ENCODE results near the gene LRCH4.

DNA sequence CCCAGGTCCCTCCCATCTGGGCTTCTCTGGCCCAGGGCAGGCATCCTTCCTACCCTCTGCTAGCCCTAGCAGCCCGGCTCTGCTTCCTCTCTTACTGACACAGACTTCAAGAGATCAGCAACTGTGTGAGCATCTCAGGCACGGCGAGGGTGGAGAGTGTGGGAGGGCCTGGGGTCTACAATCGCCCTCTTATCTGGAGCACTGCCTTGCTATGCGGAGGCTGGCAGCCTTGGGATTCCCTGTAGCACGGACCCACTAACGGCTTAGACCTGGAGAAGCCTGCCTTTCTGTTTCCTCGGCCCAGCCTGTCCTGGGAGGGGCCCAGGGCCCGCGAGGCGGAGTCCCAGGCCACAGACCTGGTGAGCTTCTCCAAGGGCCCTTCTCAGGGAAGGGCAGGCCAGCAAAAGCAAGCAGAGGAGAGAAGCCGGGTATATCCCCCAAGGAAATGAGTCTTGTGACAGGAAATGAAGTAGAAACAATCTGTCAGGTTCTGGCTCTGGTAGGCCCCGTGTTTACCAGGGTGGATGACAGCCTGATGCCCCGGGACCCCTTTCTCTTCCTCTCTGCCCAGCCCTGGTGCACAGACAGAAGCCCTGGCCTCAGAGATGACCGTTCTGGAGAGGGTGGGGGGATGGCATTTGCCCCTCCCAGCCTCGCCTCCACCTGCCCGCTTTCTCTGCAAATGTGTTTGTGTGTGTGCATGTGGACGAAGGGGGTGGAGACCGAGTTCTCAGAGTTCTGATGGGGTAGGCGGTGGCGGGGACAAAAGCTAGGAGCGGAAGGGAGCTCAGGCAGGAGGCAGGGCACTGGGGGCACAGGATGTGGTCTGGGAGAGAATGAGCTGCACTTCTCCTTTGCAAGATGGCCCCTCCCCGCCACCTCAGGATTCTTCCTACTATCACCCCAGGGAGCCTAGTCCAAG lies 2.5 kb downstream of the LRCH4 start:
- TF ChIP-seq, protein P1, sequence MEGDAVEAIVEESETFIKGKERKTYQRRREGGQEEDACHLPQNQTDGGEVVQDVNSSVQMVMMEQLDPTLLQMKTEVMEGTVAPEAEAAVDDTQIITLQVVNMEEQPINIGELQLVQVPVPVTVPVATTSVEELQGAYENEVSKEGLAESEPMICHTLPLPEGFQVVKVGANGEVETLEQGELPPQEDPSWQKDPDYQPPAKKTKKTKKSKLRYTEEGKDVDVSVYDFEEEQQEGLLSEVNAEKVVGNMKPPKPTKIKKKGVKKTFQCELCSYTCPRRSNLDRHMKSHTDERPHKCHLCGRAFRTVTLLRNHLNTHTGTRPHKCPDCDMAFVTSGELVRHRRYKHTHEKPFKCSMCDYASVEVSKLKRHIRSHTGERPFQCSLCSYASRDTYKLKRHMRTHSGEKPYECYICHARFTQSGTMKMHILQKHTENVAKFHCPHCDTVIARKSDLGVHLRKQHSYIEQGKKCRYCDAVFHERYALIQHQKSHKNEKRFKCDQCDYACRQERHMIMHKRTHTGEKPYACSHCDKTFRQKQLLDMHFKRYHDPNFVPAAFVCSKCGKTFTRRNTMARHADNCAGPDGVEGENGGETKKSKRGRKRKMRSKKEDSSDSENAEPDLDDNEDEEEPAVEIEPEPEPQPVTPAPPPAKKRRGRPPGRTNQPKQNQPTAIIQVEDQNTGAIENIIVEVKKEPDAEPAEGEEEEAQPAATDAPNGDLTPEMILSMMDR (IDR thresholded peaks at IDR 0.05): no peak
- TF ChIP-seq, protein P2, sequence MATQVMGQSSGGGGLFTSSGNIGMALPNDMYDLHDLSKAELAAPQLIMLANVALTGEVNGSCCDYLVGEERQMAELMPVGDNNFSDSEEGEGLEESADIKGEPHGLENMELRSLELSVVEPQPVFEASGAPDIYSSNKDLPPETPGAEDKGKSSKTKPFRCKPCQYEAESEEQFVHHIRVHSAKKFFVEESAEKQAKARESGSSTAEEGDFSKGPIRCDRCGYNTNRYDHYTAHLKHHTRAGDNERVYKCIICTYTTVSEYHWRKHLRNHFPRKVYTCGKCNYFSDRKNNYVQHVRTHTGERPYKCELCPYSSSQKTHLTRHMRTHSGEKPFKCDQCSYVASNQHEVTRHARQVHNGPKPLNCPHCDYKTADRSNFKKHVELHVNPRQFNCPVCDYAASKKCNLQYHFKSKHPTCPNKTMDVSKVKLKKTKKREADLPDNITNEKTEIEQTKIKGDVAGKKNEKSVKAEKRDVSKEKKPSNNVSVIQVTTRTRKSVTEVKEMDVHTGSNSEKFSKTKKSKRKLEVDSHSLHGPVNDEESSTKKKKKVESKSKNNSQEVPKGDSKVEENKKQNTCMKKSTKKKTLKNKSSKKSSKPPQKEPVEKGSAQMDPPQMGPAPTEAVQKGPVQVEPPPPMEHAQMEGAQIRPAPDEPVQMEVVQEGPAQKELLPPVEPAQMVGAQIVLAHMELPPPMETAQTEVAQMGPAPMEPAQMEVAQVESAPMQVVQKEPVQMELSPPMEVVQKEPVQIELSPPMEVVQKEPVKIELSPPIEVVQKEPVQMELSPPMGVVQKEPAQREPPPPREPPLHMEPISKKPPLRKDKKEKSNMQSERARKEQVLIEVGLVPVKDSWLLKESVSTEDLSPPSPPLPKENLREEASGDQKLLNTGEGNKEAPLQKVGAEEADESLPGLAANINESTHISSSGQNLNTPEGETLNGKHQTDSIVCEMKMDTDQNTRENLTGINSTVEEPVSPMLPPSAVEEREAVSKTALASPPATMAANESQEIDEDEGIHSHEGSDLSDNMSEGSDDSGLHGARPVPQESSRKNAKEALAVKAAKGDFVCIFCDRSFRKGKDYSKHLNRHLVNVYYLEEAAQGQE (IDR thresholded peaks at IDR 0.05; ENCODE audit: insufficient read depth in 1 of 2, low read depth in 2 of 2, low read length in 1 of 2): no peak
